ENCODE data around the gene CCDC18.

Gene CCDC18

DNA sequence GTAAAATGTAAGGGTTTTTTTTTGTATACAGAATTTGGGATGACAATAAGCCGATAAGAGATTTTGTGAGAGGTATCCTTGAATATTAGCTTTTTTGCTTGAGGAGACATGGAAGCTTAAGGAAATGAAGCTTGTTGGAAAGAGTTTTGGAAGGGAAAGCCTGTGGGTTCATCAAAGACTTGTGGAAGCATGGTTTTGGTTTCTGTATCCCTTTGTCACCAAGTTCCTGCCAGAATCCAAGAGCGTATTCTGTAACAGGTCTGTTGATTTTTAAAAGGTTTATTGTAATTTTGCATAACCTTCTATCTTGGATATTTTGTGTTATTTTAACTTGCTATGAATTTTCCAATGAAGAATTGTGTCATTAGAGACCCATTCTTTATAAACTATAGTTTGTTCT, 38.4 kb upstream of the CCDC18 start:
- Histone ChIP-seq H3K4me1 (ENCODE audit: insufficient read depth, insufficient read length) (no peaks in the 10 kb centered on the region), H3K36me3 (ENCODE audit: insufficient read depth, insufficient read length, low read length) (peaks cover 45% of the 10 kb centered on the region), H3K27me3 (ENCODE audit: insufficient read depth, insufficient read length) (no peaks in the 10 kb centered on the region), H3K9ac (ENCODE audit: insufficient read length, low read depth) (no peak overlapping the region), H3K9me3 (ENCODE audit: insufficient read depth, low read length) (no peaks in the 10 kb centered on the region), H3K4me3 (ENCODE audit: insufficient read length, low read depth) (no peak overlapping the region)
- TF ChIP-seq YY1 (IDR thresholded peaks at IDR 0.05; ENCODE audit: insufficient read depth, insufficient read length) = no peak
- DNase-seq (ENCODE audit: low read depth, low spot score) = no peak

DNA sequence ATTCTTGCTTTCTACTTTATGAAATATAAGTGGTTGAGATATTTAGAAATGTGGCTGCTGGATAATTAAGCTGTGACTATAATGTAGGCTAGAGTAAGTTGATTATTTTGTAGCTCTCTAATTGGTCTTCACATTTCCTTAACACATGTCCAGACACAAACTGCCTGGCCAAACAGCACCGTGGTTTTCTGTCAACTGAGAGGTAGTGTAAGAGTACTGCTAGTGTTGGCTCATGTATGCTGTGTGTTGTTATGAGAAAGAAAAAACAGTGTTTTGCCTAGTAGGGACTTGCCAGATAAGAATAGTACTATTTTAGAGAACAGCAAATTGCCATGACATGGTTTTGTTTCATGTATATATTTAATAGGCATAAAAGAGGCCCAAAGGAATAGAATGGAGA, 37.4 kb upstream of the CCDC18 start:
- DNase-seq (ENCODE audit: low read depth, low spot score) = no peak
- Histone ChIP-seq H3K4me1 (ENCODE audit: insufficient read depth, insufficient read length) (no peaks in the 10 kb centered on the region), H3K9ac (ENCODE audit: insufficient read length, low read depth) (no peak overlapping the region), H3K36me3 (ENCODE audit: insufficient read depth, insufficient read length, low read length) (peaks cover 36% of the 10 kb centered on the region), H3K4me3 (ENCODE audit: insufficient read length, low read depth) (no peak overlapping the region), H3K9me3 (ENCODE audit: insufficient read depth, low read length) (no peaks in the 10 kb centered on the region), H3K27me3 (ENCODE audit: insufficient read depth, insufficient read length) (no peaks in the 10 kb centered on the region)
- TF ChIP-seq ZNF274 (IDR thresholded peaks at IDR 0.05; ENCODE audit: low read depth, low read length) = no peak
- TF ChIP-seq YY1 (IDR thresholded peaks at IDR 0.05; ENCODE audit: insufficient read depth, insufficient read length) = no peak
- no peak for TF ChIP-seq SUZ12 (IDR thresholded peaks at IDR 0.05; ENCODE audit: extremely low read depth, insufficient read depth, insufficient read length)

DNA sequence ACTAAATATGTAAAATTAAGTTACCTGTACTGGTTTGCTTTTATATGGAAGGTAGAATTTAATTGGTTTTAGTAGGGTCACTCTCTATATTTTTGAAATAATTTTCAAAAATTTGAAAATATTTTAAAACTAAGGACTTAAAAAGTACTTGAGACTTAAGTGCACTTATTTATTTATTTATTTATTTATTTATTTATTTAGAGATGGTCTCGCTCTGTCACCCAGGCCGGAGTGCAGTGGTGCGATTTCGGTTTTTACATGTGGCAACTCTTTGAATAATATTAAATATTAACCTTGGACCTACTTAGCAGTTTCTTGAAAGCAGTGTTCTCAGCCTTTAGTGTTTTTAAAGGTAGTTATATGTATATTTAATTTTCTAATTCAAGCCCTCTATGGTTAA, 36.8 kb upstream of the CCDC18 start:
- no peak overlapping the region for H3K9ac ChIP-seq (ENCODE audit: insufficient read length, low read depth)
- no peak overlapping the region for H3K4me3 ChIP-seq (ENCODE audit: insufficient read length, low read depth)
- peaks cover 32% of the 10 kb centered on the region for H3K36me3 ChIP-seq (ENCODE audit: insufficient read depth, insufficient read length, low read length)
- TF ChIP-seq YY1 (IDR thresholded peaks at IDR 0.05; ENCODE audit: insufficient read depth, insufficient read length) = no peak
- TF ChIP-seq SUZ12 (IDR thresholded peaks at IDR 0.05; ENCODE audit: extremely low read depth, insufficient read depth, insufficient read length) = no peak
- no peak for TF ChIP-seq ZNF274 (IDR thresholded peaks at IDR 0.05; ENCODE audit: low read depth, low read length)
- DNase-seq (ENCODE audit: low read depth, low spot score) = no peak
- no peaks in the 10 kb centered on the region for H3K9me3 ChIP-seq (ENCODE audit: insufficient read depth, low read length)
- H3K4me1 ChIP-seq (ENCODE audit: insufficient read depth, insufficient read length) = no peaks in the 10 kb centered on the region
- H3K27me3 ChIP-seq (ENCODE audit: insufficient read depth, insufficient read length) = no peaks in the 10 kb centered on the region

DNA sequence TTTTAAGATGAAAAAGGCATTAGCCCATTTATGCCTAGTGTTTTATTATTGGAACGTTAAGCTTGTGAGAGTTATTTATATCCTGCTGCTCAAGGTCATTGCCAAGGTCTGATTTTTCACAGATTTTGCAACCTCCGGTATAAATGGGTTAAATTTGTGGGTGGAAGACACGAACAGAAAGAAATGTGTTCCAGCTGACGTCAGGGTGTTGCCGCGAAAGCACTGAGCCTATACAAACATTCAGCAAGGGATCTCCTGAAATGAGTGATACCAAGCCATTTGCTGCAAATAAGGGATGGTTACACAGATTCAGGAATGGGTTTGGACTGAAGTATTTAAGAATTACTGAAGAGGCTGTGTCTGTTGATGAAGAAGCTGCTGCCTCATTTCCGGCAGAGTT, 32.5 kb upstream of the CCDC18 start:
- H3K36me3 ChIP-seq (ENCODE audit: insufficient read depth, insufficient read length, low read length) = peaks cover 18% of the 10 kb centered on the region

DNA sequence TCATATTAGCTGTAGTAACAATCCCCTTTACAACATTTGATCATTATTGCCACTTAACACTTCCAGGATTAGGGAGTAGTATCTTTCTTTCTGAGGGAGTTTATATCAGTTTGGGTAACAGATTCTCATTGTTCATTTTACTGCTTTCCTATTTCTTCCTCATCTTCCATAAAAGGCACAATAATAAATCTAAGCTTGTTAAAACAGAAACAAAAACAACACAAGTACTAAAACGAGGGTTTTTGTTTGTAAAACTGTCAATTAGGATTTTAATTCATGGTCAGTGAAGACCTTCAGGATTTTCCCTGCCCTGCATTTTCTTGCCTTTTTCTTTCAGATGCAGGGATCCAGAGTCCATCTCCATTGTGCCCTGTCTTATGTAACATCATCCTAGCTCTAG, 29.8 kb upstream of the CCDC18 start:
- Histone ChIP-seq H3K4me1 (ENCODE audit: insufficient read depth, insufficient read length) (no peaks in the 10 kb centered on the region), H3K27me3 (ENCODE audit: insufficient read depth, insufficient read length) (no peaks in the 10 kb centered on the region), H3K4me3 (ENCODE audit: insufficient read length, low read depth) (no peak overlapping the region), H3K9ac (ENCODE audit: insufficient read length, low read depth) (no peak overlapping the region), H3K36me3 (ENCODE audit: insufficient read depth, insufficient read length, low read length) (peaks cover 40% of the 10 kb centered on the region), H3K9me3 (ENCODE audit: insufficient read depth, low read length) (no peaks in the 10 kb centered on the region)
- no peak for TF ChIP-seq YY1 (IDR thresholded peaks at IDR 0.05; ENCODE audit: insufficient read depth, insufficient read length)
- no peak for TF ChIP-seq ZNF274 (IDR thresholded peaks at IDR 0.05; ENCODE audit: low read depth, low read length)
- TF ChIP-seq SUZ12 (IDR thresholded peaks at IDR 0.05; ENCODE audit: extremely low read depth, insufficient read depth, insufficient read length) = no peak
- DNase-seq (ENCODE audit: low read depth, low spot score) = no peak

More for the DNA sequence above, 32.5 kb upstream of the CCDC18 start:
- Histone ChIP-seq H3K9ac (ENCODE audit: insufficient read length, low read depth) (no peak overlapping the region), H3K4me3 (ENCODE audit: insufficient read length, low read depth) (no peak overlapping the region), H3K4me1 (ENCODE audit: insufficient read depth, insufficient read length) (no peaks in the 10 kb centered on the region), H3K9me3 (ENCODE audit: insufficient read depth, low read length) (no peaks in the 10 kb centered on the region), H3K27me3 (ENCODE audit: insufficient read depth, insufficient read length) (no peaks in the 10 kb centered on the region)
- no peak for DNase-seq (ENCODE audit: low read depth, low spot score)
- TF ChIP-seq ZNF274 (IDR thresholded peaks at IDR 0.05; ENCODE audit: low read depth, low read length) (no peak), YY1 (IDR thresholded peaks at IDR 0.05; ENCODE audit: insufficient read depth, insufficient read length) (no peak), SUZ12 (IDR thresholded peaks at IDR 0.05; ENCODE audit: extremely low read depth, insufficient read depth, insufficient read length) (no peak)

DNA sequence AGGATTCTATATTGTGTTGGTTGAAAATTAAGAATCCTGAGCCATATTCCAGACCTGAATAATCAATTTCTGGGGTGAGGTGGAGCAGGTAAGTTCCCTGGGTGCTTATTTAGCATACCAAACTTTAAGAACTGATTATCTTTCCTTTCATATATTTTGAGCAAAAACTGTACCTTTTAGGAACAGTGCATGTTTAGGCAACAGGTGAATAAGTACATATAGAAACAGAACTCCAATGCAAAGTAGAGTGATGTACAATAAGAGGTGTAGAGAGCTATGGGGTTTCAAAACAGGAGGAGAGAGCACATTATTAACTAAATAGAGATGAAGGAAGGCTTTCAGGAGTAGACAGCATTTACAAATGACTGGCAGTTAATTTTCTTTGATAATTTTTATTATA, 29.1 kb upstream of the CCDC18 start:
- H3K27me3 ChIP-seq (ENCODE audit: insufficient read depth, insufficient read length) = no peaks in the 10 kb centered on the region
- H3K4me3 ChIP-seq (ENCODE audit: insufficient read length, low read depth) = no peak overlapping the region
- no peak for TF ChIP-seq YY1 (IDR thresholded peaks at IDR 0.05; ENCODE audit: insufficient read depth, insufficient read length)
- no peak for TF ChIP-seq ZNF274 (IDR thresholded peaks at IDR 0.05; ENCODE audit: low read depth, low read length)
- no peak for TF ChIP-seq SUZ12 (IDR thresholded peaks at IDR 0.05; ENCODE audit: extremely low read depth, insufficient read depth, insufficient read length)
- no peak overlapping the region for H3K9ac ChIP-seq (ENCODE audit: insufficient read length, low read depth)
- no peaks in the 10 kb centered on the region for H3K9me3 ChIP-seq (ENCODE audit: insufficient read depth, low read length)
- no peaks in the 10 kb centered on the region for H3K4me1 ChIP-seq (ENCODE audit: insufficient read depth, insufficient read length)
- H3K36me3 ChIP-seq (ENCODE audit: insufficient read depth, insufficient read length, low read length) = peaks cover 47% of the 10 kb centered on the region
- no peak for DNase-seq (ENCODE audit: low read depth, low spot score)

DNA sequence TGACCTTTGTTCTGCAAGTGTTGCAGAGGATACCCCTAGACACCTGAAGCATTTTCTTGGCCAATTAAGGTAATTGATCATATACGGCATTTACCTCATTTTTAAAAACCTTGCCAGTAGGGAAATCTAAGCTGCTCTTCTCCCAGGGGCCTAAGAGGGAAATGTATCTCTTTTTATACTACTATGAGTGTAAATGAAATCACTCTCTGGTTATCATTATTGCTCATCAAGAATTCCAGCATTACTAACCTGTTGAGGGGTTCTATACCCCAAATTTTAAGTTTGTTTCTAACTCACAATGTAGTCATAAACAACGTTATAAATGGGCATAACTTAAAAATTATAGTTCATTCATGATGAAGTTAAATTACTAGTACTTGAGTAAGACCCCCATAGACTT, 27.7 kb upstream of the CCDC18 start:
- H3K36me3 ChIP-seq (ENCODE audit: insufficient read depth, insufficient read length, low read length) = peaks cover 59% of the 10 kb centered on the region

DNA sequence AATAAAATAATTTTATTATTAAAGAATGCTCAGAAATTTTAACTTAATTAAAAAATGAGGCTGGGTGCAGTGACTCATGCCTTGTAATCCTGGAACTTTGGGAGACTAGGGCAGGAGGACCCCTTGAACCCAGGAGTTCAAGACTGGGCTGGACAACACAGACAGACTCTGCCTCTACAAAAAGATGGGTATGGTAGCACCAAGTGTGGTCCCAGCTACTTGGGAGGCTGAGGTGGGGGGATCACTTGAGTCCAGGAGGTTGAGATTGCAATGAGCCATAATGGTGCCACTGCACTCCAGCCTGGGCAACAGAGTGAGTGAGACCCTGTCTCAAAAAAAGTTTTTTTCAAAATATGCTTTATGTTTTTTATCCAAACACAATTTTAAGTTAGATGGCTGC, 25.6 kb upstream of the CCDC18 start:
- Histone ChIP-seq H3K9me3 (ENCODE audit: insufficient read depth, low read length) (no peaks in the 10 kb centered on the region), H3K4me3 (ENCODE audit: insufficient read length, low read depth) (no peak overlapping the region), H3K4me1 (ENCODE audit: insufficient read depth, insufficient read length) (no peaks in the 10 kb centered on the region), H3K36me3 (ENCODE audit: insufficient read depth, insufficient read length, low read length) (peaks cover 72% of the 10 kb centered on the region), H3K27me3 (ENCODE audit: insufficient read depth, insufficient read length) (no peaks in the 10 kb centered on the region), H3K9ac (ENCODE audit: insufficient read length, low read depth) (no peak overlapping the region)
- TF ChIP-seq ZNF274 (IDR thresholded peaks at IDR 0.05; ENCODE audit: low read depth, low read length) = no peak
- TF ChIP-seq SUZ12 (IDR thresholded peaks at IDR 0.05; ENCODE audit: extremely low read depth, insufficient read depth, insufficient read length) = no peak
- DNase-seq (ENCODE audit: low read depth, low spot score) = no peak

More for the DNA sequence above, 27.7 kb upstream of the CCDC18 start:
- no peaks in the 10 kb centered on the region for H3K9me3 ChIP-seq (ENCODE audit: insufficient read depth, low read length)
- no peaks in the 10 kb centered on the region for H3K27me3 ChIP-seq (ENCODE audit: insufficient read depth, insufficient read length)
- DNase-seq (ENCODE audit: low read depth, low spot score) = no peak
- no peaks in the 10 kb centered on the region for H3K4me1 ChIP-seq (ENCODE audit: insufficient read depth, insufficient read length)
- H3K4me3 ChIP-seq (ENCODE audit: insufficient read length, low read depth) = no peak overlapping the region
- TF ChIP-seq YY1 (IDR thresholded peaks at IDR 0.05; ENCODE audit: insufficient read depth, insufficient read length) (no peak), SUZ12 (IDR thresholded peaks at IDR 0.05; ENCODE audit: extremely low read depth, insufficient read depth, insufficient read length) (no peak), ZNF274 (IDR thresholded peaks at IDR 0.05; ENCODE audit: low read depth, low read length) (no peak)
- no peak overlapping the region for H3K9ac ChIP-seq (ENCODE audit: insufficient read length, low read depth)

All from NT2/D1 (cell line).